Measurements from ENCODE around the gene KCTD17. TPM values are rescaled to one million over a fixed set of nuclear protein-coding genes. Genes with fewer than 3 reads are reported as not detected.

The KCTD17 gene
- total and polyA plus RNA-seq, 2 of the 4 experiments (the other 2 are of a cell fraction), result 28.3 to 37.3 TPM

DNA sequence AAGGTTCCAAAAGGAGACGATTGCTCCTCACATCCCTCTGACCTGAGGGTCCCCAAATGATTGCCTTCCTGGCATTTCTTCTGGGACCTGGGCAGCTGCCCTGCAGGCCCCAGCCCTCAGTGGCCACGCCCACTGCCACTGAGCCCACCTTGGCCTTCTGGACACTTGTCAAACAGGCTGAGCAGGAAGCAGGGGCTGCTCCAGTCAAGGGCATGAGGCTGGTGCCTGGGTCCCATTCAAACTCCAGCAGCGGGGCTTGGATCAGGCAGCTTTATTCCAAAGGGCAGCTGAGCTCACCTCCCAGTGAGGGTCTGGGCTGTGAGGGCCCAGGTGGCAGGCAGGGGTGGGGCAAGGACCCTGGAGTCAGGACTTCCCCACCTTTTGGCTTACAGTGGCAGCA is 13.6 kb downstream of the KCTD17 start:
- H2BK15ac ChIP-seq (ENCODE audit: low read depth, low read length), result no peak overlapping the region
- no peak overlapping the region for H2AFZ ChIP-seq (replicated peaks; ENCODE audit: low read length, poor library complexity)
- CTCF ChIA-PET, result no interaction called here
- no peak overlapping the region for H2BK20ac ChIP-seq (ENCODE audit: low read depth, low read length)
- no peaks in the 10 kb centered on the region for H3K4me1 ChIP-seq (ENCODE audit: control insufficient read depth, insufficient read depth, low read length)
- H3K27me3 ChIP-seq (ENCODE audit: control insufficient read depth, insufficient read depth, low read length), result peaks cover 20% of the 10 kb centered on the region
- in situ Hi-C loops (cut with MboI; ENCODE audit: low sequenced_read_pairs), result no loop called here
- H2AK5ac ChIP-seq (ENCODE audit: low read depth, low read length), result no peak overlapping the region
- ATAC-seq (ENCODE audit: low read depth) (no peak), DNase-seq (no peak)
- H2AK9ac ChIP-seq (replicated peaks; ENCODE audit: low read depth, low read length, poor library complexity), result no peak overlapping the region
- no peak overlapping the region for H3K4ac ChIP-seq (ENCODE audit: low read depth, low read length)
- WGBS, 2 experiments (ENCODE audit: extremely low coverage in 2 of 2, insufficient read length in 1 of 2), result 62% methylated on average over 2 of the region's 3 CpGs; no CpG with 5 or more reads in 1 of the 2 experiments
- no peak overlapping the region for H3K56ac ChIP-seq (ENCODE audit: extremely low read depth, insufficient read depth, low read length)
- no peak overlapping the region for H3K4me2 ChIP-seq (ENCODE audit: low read depth, low read length)
- H3K4me3 ChIP-seq (ENCODE audit: insufficient read depth, low read depth, low read length), result no peak overlapping the region
- no peak overlapping the region for H2BK5ac ChIP-seq (ENCODE audit: low read depth, low read length, poor library complexity, severe bottlenecking)
- H3K9ac ChIP-seq (ENCODE audit: low read depth, low read length), result no peak overlapping the region
- dilution Hi-C loops (cut with HindIII; ENCODE audit: low sequenced_read_pairs, unreplicated experiment), result no loop called here
- POLR2A ChIA-PET (ENCODE audit: unreplicated experiment), result no interaction called here
- H4K5ac ChIP-seq (ENCODE audit: low read depth, low read length), result no peak overlapping the region
- no peaks in the 10 kb centered on the region for H3K9me1 ChIP-seq (ENCODE audit: insufficient read depth, low read length)
- intact Hi-C loops (cut with micrococcal nuclease), result no loop called here
- no peaks in the 10 kb centered on the region for H4K20me1 ChIP-seq (ENCODE audit: insufficient read depth, low read length)
- H3K9me3 ChIP-seq (ENCODE audit: control insufficient read depth, insufficient read depth, low read length), result no peaks in the 10 kb centered on the region
- no peak overlapping the region for H2BK120ac ChIP-seq (ENCODE audit: low read depth, low read length)
- peaks cover 2% of the 10 kb centered on the region for H3K36me3 ChIP-seq (ENCODE audit: control insufficient read depth, insufficient read depth, low read length)
- H3K14ac ChIP-seq (replicated peaks; ENCODE audit: low read depth, low read length), result no peak overlapping the region
- TF ChIP-seq RAD21 (IDR thresholded peaks at IDR 0.05; ENCODE audit: low read length) (no peak), MAFK (IDR thresholded peaks at IDR 0.05; ENCODE audit: low read depth, low read length) (no peak), RCOR1 (IDR thresholded peaks at IDR 0.05; ENCODE audit: insufficient replicate concordance, low read length) (no peak), FOS (IDR thresholded peaks at IDR 0.05; ENCODE audit: low read depth, low read length) (no peak)
- no peak overlapping the region for H4K91ac ChIP-seq (ENCODE audit: insufficient read depth, low read depth, low read length)
- H3K18ac ChIP-seq (ENCODE audit: low read depth, low read length), result no peak overlapping the region
- no peak overlapping the region for H3K27ac ChIP-seq (ENCODE audit: insufficient read depth, low read length)
- no TSS peak for BruUV-seq (replicated peaks)
- no peak overlapping the region for H3K23ac ChIP-seq (ENCODE audit: low read depth, low read length)
- no peak overlapping the region for H4K8ac ChIP-seq (ENCODE audit: low read depth in 2 of 2, low read length in 2 of 2)
- H3K79me1 ChIP-seq (ENCODE audit: low read depth in 1 of 2, low read length in 2 of 2), result no peaks in the 10 kb centered on the region

All from IMR-90 (cell line).